AG09319 (cell line): ENCODE results near the gene FDPS.

Experiments
- DNase-seq: peaks from one replicate; pipeline ENCODE4 v3.0.0-alpha.2; 2010; ENCODE audit warnings: low read depth; ENCODE audit errors: extremely low read depth
- TF ChIP-seq, protein P1 (sequence below): IDR thresholded peaks from 2 replicates; pipeline ENCODE4 v1.5.1; 2011; ENCODE audit warnings: low read depth, mild to moderate bottlenecking, inconsistent platforms, low read length, moderate library complexity

Gene FDPS

GRCh38 chr1:155296661-155297060 is 12.0 kb upstream of the FDPS start:
- DNase-seq = no peak
- TF ChIP-seq, protein P1, sequence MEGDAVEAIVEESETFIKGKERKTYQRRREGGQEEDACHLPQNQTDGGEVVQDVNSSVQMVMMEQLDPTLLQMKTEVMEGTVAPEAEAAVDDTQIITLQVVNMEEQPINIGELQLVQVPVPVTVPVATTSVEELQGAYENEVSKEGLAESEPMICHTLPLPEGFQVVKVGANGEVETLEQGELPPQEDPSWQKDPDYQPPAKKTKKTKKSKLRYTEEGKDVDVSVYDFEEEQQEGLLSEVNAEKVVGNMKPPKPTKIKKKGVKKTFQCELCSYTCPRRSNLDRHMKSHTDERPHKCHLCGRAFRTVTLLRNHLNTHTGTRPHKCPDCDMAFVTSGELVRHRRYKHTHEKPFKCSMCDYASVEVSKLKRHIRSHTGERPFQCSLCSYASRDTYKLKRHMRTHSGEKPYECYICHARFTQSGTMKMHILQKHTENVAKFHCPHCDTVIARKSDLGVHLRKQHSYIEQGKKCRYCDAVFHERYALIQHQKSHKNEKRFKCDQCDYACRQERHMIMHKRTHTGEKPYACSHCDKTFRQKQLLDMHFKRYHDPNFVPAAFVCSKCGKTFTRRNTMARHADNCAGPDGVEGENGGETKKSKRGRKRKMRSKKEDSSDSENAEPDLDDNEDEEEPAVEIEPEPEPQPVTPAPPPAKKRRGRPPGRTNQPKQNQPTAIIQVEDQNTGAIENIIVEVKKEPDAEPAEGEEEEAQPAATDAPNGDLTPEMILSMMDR = no peak

- DNase-seq = no peak
- TF ChIP-seq, protein P1 = no peak
Measured at GRCh38 chr1:155297384-155297783, 11.3 kb upstream of the FDPS start.

- TF ChIP-seq, protein P1 = no peak
- no peak for DNase-seq
Measured at GRCh38 chr1:155300024-155300423, 8.6 kb upstream of the FDPS start.

DNA sequence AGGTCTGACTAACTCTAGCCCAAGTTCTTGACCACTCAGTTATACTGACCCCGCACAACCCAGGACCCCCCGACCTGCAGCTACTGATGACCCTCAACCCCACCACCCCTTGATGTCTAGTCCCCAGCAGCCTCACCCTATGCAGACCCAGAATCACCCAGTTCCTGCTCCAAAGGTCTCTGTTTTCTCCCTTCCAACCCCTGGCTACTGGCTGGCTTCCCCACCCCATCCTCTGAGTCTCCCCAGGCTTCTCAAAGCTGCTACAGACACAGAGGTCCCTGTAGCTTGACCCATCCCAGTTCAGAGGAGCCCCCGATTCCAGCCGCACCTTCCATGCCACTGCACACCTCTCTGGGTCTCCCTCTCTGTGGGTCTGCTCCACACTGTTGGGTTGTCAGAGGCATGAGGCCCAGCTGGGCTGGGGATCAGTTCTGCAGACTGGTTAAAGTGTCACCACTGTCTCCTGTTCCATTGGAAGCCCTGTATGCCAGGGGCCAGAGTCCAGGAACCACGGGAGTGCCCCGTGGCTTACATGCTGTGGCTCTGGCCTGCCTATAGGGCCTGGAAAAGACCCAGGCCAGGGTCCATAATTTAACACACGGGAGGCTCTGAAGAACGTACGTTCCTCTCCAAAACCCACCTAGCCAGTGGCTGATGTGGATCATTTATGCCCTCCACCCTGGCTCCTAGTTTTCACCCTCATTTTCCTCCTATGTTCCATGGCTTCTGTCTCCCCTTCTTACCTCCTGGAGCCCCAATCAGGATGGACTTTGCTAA is 7.9 kb upstream of the FDPS start:
- DNase-seq = no peak
- TF ChIP-seq, protein P1 = no peak

DNA sequence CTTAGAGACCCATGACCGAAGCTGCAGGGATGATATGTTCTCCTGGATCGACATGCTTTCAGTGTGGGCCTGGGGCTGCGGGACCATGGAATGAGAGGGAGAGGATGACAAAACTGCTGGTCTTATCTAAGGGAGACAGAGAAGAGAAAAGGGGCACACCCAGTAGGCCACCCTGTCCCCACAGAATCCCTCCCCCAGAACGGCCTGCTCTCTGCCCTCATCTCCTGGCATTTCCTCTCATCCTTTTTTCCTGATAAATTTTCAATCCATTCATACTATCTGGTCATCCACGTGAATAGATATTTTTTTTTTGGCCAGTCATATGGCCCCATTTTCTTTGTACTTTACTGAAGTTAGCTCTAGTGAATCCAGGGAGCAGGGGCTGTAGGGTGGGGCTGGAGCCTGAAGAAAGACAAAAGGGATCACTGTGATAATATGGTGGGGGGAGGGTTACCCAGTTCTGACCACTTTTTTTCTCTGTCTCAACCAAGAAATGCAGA is 7.3 kb upstream of the FDPS start, which contains the start of gene PKLR:
TSS of gene PKLR (minus strand) at position 97 of the 500 bp plus-strand sequence. CDS start at position 54, 43 bp downstream.
- DNase-seq = no peak
- TF ChIP-seq, protein P1 = no peak

- TF ChIP-seq, protein P1 = no peak
- no peak for DNase-seq
Measured at GRCh38 chr1:155304558-155305063, 4.1 kb upstream of the FDPS start.

GRCh38 chr1:155305881-155306391 is 2.7 kb upstream of the FDPS start:
- no peak for DNase-seq
- TF ChIP-seq, protein P1 = no peak
